ENCODE measurements around the gene PNMA8B. TPM values are rescaled to one million over a fixed set of nuclear protein-coding genes. Genes with fewer than 3 reads are reported as not detected.

The PNMA8B gene
- polyA plus RNA-seq, 1 experiment: 0.17 TPM

GRCh38 chr19:46446021-46446420 is 49.6 kb downstream of the PNMA8B start:
- Histone ChIP-seq H3K27me3 (ENCODE audit: control insufficient read depth, insufficient read depth, low read length) (no peaks in the 10 kb centered on the region), H3K4me3 (ENCODE audit: low read depth, low read length) (no peak overlapping the region), H3K36me3 (ENCODE audit: control insufficient read depth, insufficient read depth, low read length) (no peaks in the 10 kb centered on the region)
- TF ChIP-seq CTCF (IDR thresholded peaks at IDR 0.05; ENCODE audit: insufficient read depth, low read depth, low read length): no peak
- ChIA-PET POLR2A (no interaction called here), CTCF (interaction anchor here (2.0 kb wide), 1 partner anchor 41 kb away, joined by 4 read pairs; no protein-coding TSS in a partner anchor)
- no peak for DNase-seq (ENCODE audit: low read depth)

- ChIA-PET POLR2A (no interaction called here), CTCF (no interaction called here)
- no peaks in the 10 kb centered on the region for H3K36me3 ChIP-seq (ENCODE audit: control insufficient read depth, insufficient read depth, low read length)
- DNase-seq (ENCODE audit: low read depth): no peak
- H3K27me3 ChIP-seq (ENCODE audit: control insufficient read depth, insufficient read depth, low read length): no peaks in the 10 kb centered on the region
- no peak for TF ChIP-seq CTCF (IDR thresholded peaks at IDR 0.05; ENCODE audit: insufficient read depth, low read depth, low read length)
- no peak overlapping the region for H3K4me3 ChIP-seq (ENCODE audit: low read depth, low read length)
These were observed 52.7 kb downstream of the PNMA8B start for GRCh38 chr19:46442808-46443450.

DNA sequence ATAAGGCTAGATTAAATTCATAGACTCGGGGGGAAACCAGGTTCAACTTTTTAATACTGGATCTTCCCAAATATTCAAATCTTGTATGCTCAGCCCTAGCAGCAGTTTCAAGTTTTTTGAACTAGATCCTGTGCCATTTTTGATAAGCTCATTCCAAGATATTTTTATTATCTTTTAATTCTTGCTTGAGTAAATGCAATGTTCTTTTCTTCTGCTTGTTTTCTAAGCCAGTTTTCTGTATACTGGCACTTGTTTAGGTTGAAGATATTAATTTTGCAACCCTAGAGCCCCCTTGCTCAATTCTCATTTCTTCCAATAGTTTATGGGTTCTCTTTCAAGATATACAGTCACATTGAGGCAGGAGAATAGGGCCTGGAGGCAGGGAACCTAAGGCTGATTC is 53.8 kb downstream of the PNMA8B start:
- ChIA-PET POLR2A (no interaction called here), CTCF (interaction anchor here (0.7 kb wide), 1 partner anchor 46 kb away, joined by 3 read pairs; no protein-coding TSS in a partner anchor)
- Histone ChIP-seq H3K27me3 (ENCODE audit: control insufficient read depth, insufficient read depth, low read length) (no peaks in the 10 kb centered on the region), H3K36me3 (ENCODE audit: control insufficient read depth, insufficient read depth, low read length) (no peaks in the 10 kb centered on the region), H3K4me3 (ENCODE audit: low read depth, low read length) (no peak overlapping the region)
- no peak for DNase-seq (ENCODE audit: low read depth)
- no peak for TF ChIP-seq CTCF (IDR thresholded peaks at IDR 0.05; ENCODE audit: insufficient read depth, low read depth, low read length)

Other genes starting within 250 kb of the PNMA8B start
- not detected in 2 replicates for gene HIF3A, start 198.8 kb downstream of the PNMA8B start, polyA plus RNA-seq (2011; rRNA removed)
- gene PPP5C, start 148.8 kb downstream of the PNMA8B start, polyA plus RNA-seq (2011; rRNA removed): 89.7 and 123 TPM in 2 replicates
- gene CCDC8, start 82.3 kb downstream of the PNMA8B start, polyA plus RNA-seq (2011; rRNA removed): 6.9 and 7.7 TPM in 2 replicates
- gene PNMA8C, start 66.9 kb downstream of the PNMA8B start, polyA plus RNA-seq (2011; rRNA removed): 0.02 TPM in 1 of 2 replicates, not detected in the other
- gene PNMA8A, start 24.3 kb downstream of the PNMA8B start, polyA plus RNA-seq (2011; rRNA removed): 0.65 and 0.74 TPM in 2 replicates
- 516 and 517 TPM in 2 replicates for gene CALM3, start 105.5 kb upstream of the PNMA8B start, polyA plus RNA-seq (2011; rRNA removed)
- 16.9 and 27.8 TPM in 2 replicates for gene PTGIR, start 129.2 kb upstream of the PNMA8B start, polyA plus RNA-seq (2011; rRNA removed)
- gene GNG8, start 140.3 kb upstream of the PNMA8B start, polyA plus RNA-seq (2011; rRNA removed): not detected in 2 replicates
- 6.2 and 7.1 TPM in 2 replicates for gene DACT3, start 165.3 kb upstream of the PNMA8B start, polyA plus RNA-seq (2011; rRNA removed)
- gene PRKD2, start 221.2 kb upstream of the PNMA8B start, polyA plus RNA-seq (2011; rRNA removed): 11.4 and 19.4 TPM in 2 replicates